ENCODE results near the gene LSAMP. TPM values are rescaled to one million over a fixed set of nuclear protein-coding genes. Genes with fewer than 3 reads are reported as not detected.

LSAMP gene
- polyA plus RNA-seq, 3 donors, result 11.2 to 14.7 (median 13.7) TPM

- no peak for DNase-seq (ENCODE audit: extremely low read depth in 1 of 11, low read depth in 9 of 11, low spot score in 4 of 11)
Measured at GRCh38 chr3:116267116-116267515, 178.2 kb downstream of the LSAMP start.

- peak in 1 of 11 donors; percentile 9 for DNase-seq (ENCODE audit: extremely low read depth in 1 of 11, low read depth in 9 of 11, low spot score in 4 of 11)
Measured at GRCh38 chr3:116265976-116266584, 179.2 kb downstream of the LSAMP start.

- no peak for DNase-seq (ENCODE audit: extremely low read depth in 1 of 11, low read depth in 9 of 11, low spot score in 4 of 11)
Measured at GRCh38 chr3:116265320-116265695, 180.0 kb downstream of the LSAMP start.

- DNase-seq (ENCODE audit: extremely low read depth in 1 of 11, low read depth in 9 of 11, low spot score in 4 of 11), result no peak
Measured at GRCh38 chr3:116264546-116265319, 180.6 kb downstream of the LSAMP start.

GRCh38 chr3:116263842-116264545, 181.3 kb downstream of the LSAMP start:
- no peak for DNase-seq (ENCODE audit: extremely low read depth in 1 of 11, low read depth in 9 of 11, low spot score in 4 of 11)

GRCh38 chr3:116260491-116260890, 184.8 kb downstream of the LSAMP start:
- DNase-seq (ENCODE audit: extremely low read depth in 1 of 11, low read depth in 9 of 11, low spot score in 4 of 11), result no peak

- no peak for DNase-seq (ENCODE audit: extremely low read depth in 1 of 11, low read depth in 9 of 11, low spot score in 4 of 11)
Measured at GRCh38 chr3:116259984-116260383, 185.3 kb downstream of the LSAMP start.

- no peak for DNase-seq (ENCODE audit: extremely low read depth in 1 of 11, low read depth in 9 of 11, low spot score in 4 of 11)
Measured at GRCh38 chr3:116256843-116257485, 188.3 kb downstream of the LSAMP start.

- DNase-seq (ENCODE audit: extremely low read depth in 1 of 11, low read depth in 9 of 11, low spot score in 4 of 11), result no peak
Measured at GRCh38 chr3:116254541-116254940, 190.7 kb downstream of the LSAMP start.

- no peak for DNase-seq (ENCODE audit: extremely low read depth in 1 of 11, low read depth in 9 of 11, low spot score in 4 of 11)
Measured at GRCh38 chr3:116253511-116253910, 191.8 kb downstream of the LSAMP start.

- DNase-seq (ENCODE audit: extremely low read depth in 1 of 11, low read depth in 9 of 11, low spot score in 4 of 11), result no peak
Measured at GRCh38 chr3:116247605-116248004, 197.7 kb downstream of the LSAMP start.

GRCh38 chr3:116246406-116246980, 198.8 kb downstream of the LSAMP start:
- DNase-seq (ENCODE audit: extremely low read depth in 1 of 11, low read depth in 9 of 11, low spot score in 4 of 11), result no peak

- no peak for DNase-seq (ENCODE audit: extremely low read depth in 1 of 11, low read depth in 9 of 11, low spot score in 4 of 11)
Measured at GRCh38 chr3:116242825-116243224, 202.5 kb downstream of the LSAMP start.

- DNase-seq (ENCODE audit: extremely low read depth in 1 of 11, low read depth in 9 of 11, low spot score in 4 of 11), result no peak
Measured at GRCh38 chr3:116241677-116242076, 203.6 kb downstream of the LSAMP start.

GRCh38 chr3:116240261-116240660, 205.0 kb downstream of the LSAMP start:
- DNase-seq (ENCODE audit: extremely low read depth in 1 of 11, low read depth in 9 of 11, low spot score in 4 of 11), result no peak

- DNase-seq (ENCODE audit: extremely low read depth in 1 of 11, low read depth in 9 of 11, low spot score in 4 of 11), result no peak
Measured at GRCh38 chr3:116238846-116239565, 206.3 kb downstream of the LSAMP start.

- DNase-seq (ENCODE audit: extremely low read depth in 1 of 11, low read depth in 9 of 11, low spot score in 4 of 11), result no peak
Measured at GRCh38 chr3:116233711-116234357, 211.5 kb downstream of the LSAMP start.

- no peak for DNase-seq (ENCODE audit: extremely low read depth in 1 of 11, low read depth in 9 of 11, low spot score in 4 of 11)
Measured at GRCh38 chr3:116230431-116231020, 214.8 kb downstream of the LSAMP start.
